ENCODE results near the gene STPG3.

STPG3 gene

DNA sequence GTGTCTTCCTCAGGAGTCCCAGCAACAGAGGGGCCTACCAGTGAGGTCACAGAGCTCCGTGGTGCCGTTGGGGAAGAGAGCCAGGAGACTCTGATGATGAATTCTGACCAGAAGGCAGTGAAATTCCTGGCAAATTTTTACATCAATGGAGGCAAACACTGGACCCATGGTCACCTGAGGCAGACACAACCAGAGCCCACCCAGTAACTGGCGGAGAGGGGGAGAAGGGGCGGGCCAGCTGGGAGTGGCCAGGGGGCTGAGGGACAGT is at the start of gene STPG3:
Gene STPG3, plus strand, starts transcription at position 93 of the 268 bp plus-strand sequence. Its CDS starts 1 bp downstream, at position 94.
- Histone ChIP-seq H3K4me1 (ENCODE audit: insufficient read depth, low read length) (peaks cover 12% of the 10 kb centered on the region), H3K4me3 (ENCODE audit: low read depth in 1 of 2, low read length in 2 of 2) (no peak within 1 kb of the TSS), H3K36me3 (ENCODE audit: insufficient read depth, low read length) (no peaks in the 10 kb centered on the region), H3K9ac (ENCODE audit: low read length) (no peak within 1 kb of the TSS), H3K27ac (ENCODE audit: low read depth, low read length) (no peak within 1 kb of the TSS), H3K27me3 (ENCODE audit: control insufficient read depth in 1 of 2, insufficient read depth in 2 of 2, low read length in 2 of 2) (peaks cover 0 to 6% of the 10 kb centered on the region in 2 donors), H3K9me3 (ENCODE audit: low read length) (no peaks in the 10 kb centered on the region)

DNA sequence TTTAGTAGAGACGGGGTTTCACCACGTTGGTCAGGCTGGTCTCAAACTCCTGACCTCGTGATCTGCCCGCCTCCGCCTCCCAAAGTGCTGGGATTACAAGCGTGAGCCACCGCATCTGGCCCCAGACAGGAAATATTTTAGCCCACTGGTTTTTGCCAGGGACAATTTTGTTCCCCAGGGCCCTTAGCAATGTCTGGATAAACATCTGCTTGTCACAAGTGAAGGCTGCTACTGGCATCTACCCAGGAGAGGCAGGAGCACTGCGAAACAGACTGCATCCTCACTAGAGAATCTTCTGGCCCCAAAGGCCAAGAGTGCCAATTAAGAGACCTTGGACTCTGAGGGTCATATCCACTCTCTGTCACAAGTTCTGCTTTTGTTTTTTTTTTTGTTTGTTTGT is 48.1 kb upstream of the STPG3 start:
- H3K36me3 ChIP-seq (ENCODE audit: insufficient read depth, low read length) = no peaks in the 10 kb centered on the region
- no peak overlapping the region for H3K9ac ChIP-seq (ENCODE audit: low read length)
- no peaks in the 10 kb centered on the region for H3K27me3 ChIP-seq (ENCODE audit: control insufficient read depth in 1 of 2, insufficient read depth in 2 of 2, low read length in 2 of 2)
- peaks cover 63% of the 10 kb centered on the region for H3K4me1 ChIP-seq (ENCODE audit: insufficient read depth, low read length)
- H3K27ac ChIP-seq (ENCODE audit: low read depth, low read length) = no peak overlapping the region
- H3K4me3 ChIP-seq (ENCODE audit: low read depth in 1 of 2, low read length in 2 of 2) = no peak overlapping the region
- H3K9me3 ChIP-seq (ENCODE audit: low read length) = no peaks in the 10 kb centered on the region

DNA sequence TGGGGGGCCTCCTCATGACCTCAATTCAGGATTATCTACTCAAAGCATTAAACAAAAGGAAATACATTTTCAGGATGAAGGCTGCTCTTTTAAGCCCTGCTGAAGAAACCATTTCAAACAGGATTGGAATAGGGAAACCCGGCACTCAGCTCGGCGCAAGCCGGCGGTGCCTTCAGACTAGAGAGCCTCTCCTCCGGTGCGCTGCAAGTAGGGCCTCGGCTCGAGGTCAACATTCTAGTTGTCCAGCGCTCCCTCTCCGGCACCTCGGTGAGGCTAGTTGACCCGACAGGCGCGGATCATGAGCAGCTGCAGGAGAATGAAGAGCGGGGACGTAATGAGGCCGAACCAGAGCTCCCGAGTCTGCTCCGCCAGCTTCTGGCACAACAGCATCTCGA is 46.4 kb upstream of the STPG3 start:
- Histone ChIP-seq H3K9me3 (ENCODE audit: low read length) (no peaks in the 10 kb centered on the region), H3K4me1 (ENCODE audit: insufficient read depth, low read length) (peaks cover 46% of the 10 kb centered on the region), H3K27ac (ENCODE audit: low read depth, low read length) (peak overlapping the region; percentile 59), H3K27me3 (ENCODE audit: control insufficient read depth in 1 of 2, insufficient read depth in 2 of 2, low read length in 2 of 2) (no peaks in the 10 kb centered on the region), H3K9ac (ENCODE audit: low read length) (peak overlapping the region; percentile 76), H3K36me3 (ENCODE audit: insufficient read depth, low read length) (no peaks in the 10 kb centered on the region), H3K4me3 (ENCODE audit: low read depth in 1 of 2, low read length in 2 of 2) (peak overlapping the region; percentile 56 to 97)

DNA sequence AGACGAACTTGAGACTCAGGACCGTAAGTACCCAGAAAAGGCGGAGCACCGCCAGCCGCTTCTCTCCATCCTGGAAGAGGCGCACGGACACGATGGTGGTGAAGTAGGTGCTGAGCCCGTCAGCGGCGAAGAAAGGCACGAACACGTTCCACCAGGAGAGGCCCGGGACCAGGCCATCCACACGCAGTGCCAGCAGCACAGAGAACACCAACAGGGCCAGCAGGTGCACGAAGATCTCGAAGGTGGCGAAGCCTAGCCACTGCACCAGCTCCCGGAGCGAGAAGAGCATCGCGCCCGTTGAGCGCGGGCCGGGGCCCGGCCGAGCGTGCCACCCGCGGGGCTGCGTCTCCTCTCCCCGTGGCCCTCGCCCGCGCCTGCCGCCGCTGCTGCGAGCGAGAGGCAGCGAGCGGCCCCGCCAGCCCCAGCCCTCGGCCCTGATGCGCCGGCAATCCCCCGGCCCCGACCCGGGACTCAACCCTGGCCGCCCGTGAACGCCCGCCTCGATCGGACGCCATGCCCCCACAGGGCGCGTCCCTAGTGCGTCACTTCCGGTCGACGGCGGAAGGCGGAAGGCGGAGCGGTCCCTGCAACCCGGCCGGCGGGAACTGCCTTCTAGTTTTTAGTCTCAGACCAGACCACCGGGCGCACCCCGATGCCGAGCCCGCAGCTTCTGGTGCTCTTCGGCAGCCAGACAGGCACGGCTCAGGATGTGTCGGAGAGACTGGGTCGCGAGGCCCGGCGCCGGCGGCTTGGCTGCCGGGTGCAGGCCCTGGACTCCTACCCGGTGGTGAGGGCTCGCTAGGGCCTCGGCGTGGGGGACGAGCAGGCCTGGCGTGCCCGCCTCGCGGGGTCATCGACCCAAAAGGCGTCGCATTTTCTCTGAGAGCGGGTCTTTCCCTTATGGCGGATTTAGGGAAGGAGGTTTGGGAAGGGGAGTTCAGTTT is 45.7 kb upstream of the STPG3 start, which contains the start of the genes NDOR1 and TMEM203:
Gene NDOR1, plus strand, starts transcription at position 575 of the 944 bp plus-strand sequence. Its CDS starts 78 bp downstream, at position 653.
Gene TMEM203, minus strand, starts transcription at position 523 of the 944 bp plus-strand sequence. Its CDS starts 234 bp downstream, at position 289.
- Histone ChIP-seq H3K27ac (ENCODE audit: low read depth, low read length) (peak within 1 kb of the TSS; percentile 59), H3K4me3 (ENCODE audit: low read depth in 1 of 2, low read length in 2 of 2) (peak within 1 kb of the TSS; percentile 56 to 97), H3K4me1 (ENCODE audit: insufficient read depth, low read length) (peaks cover 46% of the 10 kb centered on the region), H3K9ac (ENCODE audit: low read length) (peak within 1 kb of the TSS; percentile 90), H3K27me3 (ENCODE audit: control insufficient read depth in 1 of 2, insufficient read depth in 2 of 2, low read length in 2 of 2) (no peaks in the 10 kb centered on the region), H3K9me3 (ENCODE audit: low read length) (no peaks in the 10 kb centered on the region), H3K36me3 (ENCODE audit: insufficient read depth, low read length) (no peaks in the 10 kb centered on the region)

DNA sequence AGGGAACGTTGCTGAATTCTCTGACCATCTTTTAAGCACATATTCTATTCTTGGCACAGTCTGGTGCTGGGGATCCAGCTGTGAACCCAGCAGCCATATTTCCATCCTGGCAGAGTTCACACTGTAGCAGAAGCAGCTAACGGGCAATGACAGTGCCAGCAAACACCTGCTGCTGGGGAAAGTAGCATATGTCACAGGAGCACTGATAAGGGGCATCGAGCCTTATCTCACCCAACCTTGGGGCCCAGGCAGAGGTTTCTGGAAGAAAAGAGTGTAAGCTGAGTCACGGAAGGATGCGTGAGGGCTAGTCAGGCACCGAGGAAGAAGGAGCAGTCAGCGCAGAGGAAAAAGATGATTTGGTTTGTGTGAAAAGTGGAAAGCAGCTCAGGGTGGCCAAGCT is 44.5 kb upstream of the STPG3 start:
- Histone ChIP-seq H3K36me3 (ENCODE audit: insufficient read depth, low read length) (no peaks in the 10 kb centered on the region), H3K4me1 (ENCODE audit: insufficient read depth, low read length) (peaks cover 40% of the 10 kb centered on the region), H3K27me3 (ENCODE audit: control insufficient read depth in 1 of 2, insufficient read depth in 2 of 2, low read length in 2 of 2) (no peaks in the 10 kb centered on the region), H3K4me3 (ENCODE audit: low read depth in 1 of 2, low read length in 2 of 2) (peak overlapping the region in 1 of 2 donors; percentile 97), H3K9ac (ENCODE audit: low read length) (no peak overlapping the region), H3K27ac (ENCODE audit: low read depth, low read length) (no peak overlapping the region), H3K9me3 (ENCODE audit: low read length) (no peaks in the 10 kb centered on the region)

DNA sequence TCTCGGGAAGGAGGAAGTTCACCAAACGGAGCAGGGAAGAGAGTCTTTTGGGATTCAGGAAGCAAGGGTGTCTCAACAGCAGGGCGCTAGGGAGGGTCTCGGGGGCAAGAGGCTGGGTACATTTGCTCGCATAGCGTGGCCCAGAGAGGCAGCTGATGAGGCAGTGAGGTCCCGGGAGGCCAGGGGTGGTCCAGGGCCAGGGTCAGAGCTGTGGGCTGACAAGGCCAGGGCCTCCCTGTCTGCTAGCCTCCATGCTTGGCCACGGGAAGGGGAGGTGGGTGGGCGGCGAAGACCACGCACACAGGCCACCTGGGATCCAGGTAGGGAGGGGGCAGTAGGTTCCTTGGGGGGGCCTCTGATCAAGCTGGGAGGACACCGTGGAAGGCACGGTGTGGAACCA is 39.6 kb upstream of the STPG3 start:
- Histone ChIP-seq H3K27me3 (ENCODE audit: control insufficient read depth in 1 of 2, insufficient read depth in 2 of 2, low read length in 2 of 2) (no peaks in the 10 kb centered on the region), H3K9ac (ENCODE audit: low read length) (no peak overlapping the region), H3K36me3 (ENCODE audit: insufficient read depth, low read length) (no peaks in the 10 kb centered on the region), H3K4me1 (ENCODE audit: insufficient read depth, low read length) (peaks cover 5% of the 10 kb centered on the region), H3K9me3 (ENCODE audit: low read length) (no peaks in the 10 kb centered on the region), H3K27ac (ENCODE audit: low read depth, low read length) (no peak overlapping the region), H3K4me3 (ENCODE audit: low read depth in 1 of 2, low read length in 2 of 2) (no peak overlapping the region)

DNA sequence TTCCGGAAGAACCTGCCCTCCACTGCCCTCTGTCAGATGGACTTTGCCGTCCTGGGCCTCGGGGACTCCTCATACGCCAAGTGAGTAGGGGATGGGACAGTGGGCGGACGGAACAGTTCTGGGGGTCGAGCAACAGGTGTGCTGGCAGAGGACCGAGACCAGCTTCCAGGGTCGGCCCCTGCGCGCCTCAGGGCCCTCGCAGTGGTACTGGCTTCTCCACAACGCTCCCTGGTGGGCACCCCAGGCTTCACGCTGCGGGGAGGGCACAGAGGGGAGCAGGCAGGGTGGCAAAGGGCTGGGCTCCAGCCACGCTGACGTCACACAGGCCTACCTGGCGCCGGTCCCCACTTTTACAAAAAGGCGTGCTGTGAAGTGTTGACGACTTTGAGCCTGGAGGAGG is 38.6 kb upstream of the STPG3 start:
- Histone ChIP-seq H3K27ac (ENCODE audit: low read depth, low read length) (no peak overlapping the region), H3K4me3 (ENCODE audit: low read depth in 1 of 2, low read length in 2 of 2) (no peak overlapping the region), H3K9ac (ENCODE audit: low read length) (no peak overlapping the region), H3K27me3 (ENCODE audit: control insufficient read depth in 1 of 2, insufficient read depth in 2 of 2, low read length in 2 of 2) (no peaks in the 10 kb centered on the region), H3K4me1 (ENCODE audit: insufficient read depth, low read length) (no peaks in the 10 kb centered on the region), H3K9me3 (ENCODE audit: low read length) (no peaks in the 10 kb centered on the region), H3K36me3 (ENCODE audit: insufficient read depth, low read length) (no peaks in the 10 kb centered on the region)

DNA sequence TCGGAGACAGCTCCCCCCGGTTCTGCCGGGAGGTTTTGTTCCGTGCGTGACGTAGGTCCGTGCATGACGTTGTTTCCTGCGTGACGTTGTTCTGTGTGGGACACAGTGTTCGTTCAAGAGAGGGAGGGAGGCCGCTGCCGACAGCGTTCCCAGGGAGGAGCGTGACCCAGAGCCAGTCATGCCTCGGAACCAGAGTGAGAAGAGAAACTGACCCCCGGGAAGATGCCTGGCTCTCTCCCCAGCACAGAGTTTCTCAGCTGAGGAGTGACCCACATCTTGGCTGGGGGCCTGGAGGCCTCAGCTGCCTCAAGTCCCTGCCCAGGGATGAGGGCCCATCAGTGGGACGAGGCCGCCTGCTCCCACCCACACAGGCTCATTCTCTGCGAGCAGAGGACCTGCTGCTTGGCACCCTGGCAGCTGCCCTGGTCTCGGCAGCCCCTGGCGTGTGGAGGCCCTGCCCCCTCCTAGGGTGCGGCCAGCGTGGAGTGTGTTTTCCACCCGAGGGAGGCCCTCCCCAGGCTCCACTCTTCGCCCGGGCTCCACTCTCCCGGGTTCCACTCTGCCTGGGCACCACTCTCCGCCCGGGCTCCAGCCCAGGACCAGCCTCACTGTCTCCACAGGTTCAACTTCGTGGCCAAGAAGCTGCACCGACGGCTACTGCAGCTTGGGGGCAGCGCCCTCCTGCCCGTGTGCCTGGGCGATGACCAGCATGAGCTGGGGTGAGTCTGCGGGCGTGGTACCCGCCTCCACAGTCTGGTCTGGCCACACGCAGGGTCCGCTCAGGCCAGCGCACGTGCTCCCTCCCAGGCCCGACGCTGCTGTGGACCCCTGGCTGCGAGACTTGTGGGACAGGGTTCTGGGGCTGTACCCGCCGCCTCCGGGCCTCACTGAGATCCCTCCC is 37.7 kb upstream of the STPG3 start:
- Histone ChIP-seq H3K27me3 (ENCODE audit: control insufficient read depth in 1 of 2, insufficient read depth in 2 of 2, low read length in 2 of 2) (no peaks in the 10 kb centered on the region), H3K9me3 (ENCODE audit: low read length) (no peaks in the 10 kb centered on the region), H3K9ac (ENCODE audit: low read length) (no peak overlapping the region), H3K4me3 (ENCODE audit: low read depth in 1 of 2, low read length in 2 of 2) (no peak overlapping the region), H3K4me1 (ENCODE audit: insufficient read depth, low read length) (no peaks in the 10 kb centered on the region), H3K36me3 (ENCODE audit: insufficient read depth, low read length) (no peaks in the 10 kb centered on the region), H3K27ac (ENCODE audit: low read depth, low read length) (no peak overlapping the region)

DNA sequence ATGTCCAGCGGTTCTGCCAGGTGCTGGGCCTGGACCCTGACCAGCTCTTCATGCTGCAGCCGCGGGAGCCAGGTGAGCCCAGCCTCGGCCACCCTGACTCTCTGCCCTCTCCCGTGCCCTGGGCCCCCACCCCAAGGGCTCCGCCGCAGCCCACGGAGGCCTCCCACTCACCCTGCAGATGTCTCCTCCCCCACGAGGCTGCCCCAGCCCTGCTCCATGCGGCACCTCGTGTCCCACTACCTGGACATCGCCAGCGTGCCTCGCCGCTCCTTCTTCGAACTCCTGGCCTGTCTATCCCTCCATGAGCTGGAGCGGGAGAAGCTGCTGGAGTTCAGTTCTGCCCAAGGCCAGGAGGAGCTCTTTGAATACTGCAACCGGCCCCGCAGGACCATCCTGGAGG is 36.5 kb upstream of the STPG3 start:
- H3K9ac ChIP-seq (ENCODE audit: low read length) = no peak overlapping the region
- no peaks in the 10 kb centered on the region for H3K27me3 ChIP-seq (ENCODE audit: control insufficient read depth in 1 of 2, insufficient read depth in 2 of 2, low read length in 2 of 2)
- H3K4me3 ChIP-seq (ENCODE audit: low read depth in 1 of 2, low read length in 2 of 2) = no peak overlapping the region
- H3K36me3 ChIP-seq (ENCODE audit: insufficient read depth, low read length) = no peaks in the 10 kb centered on the region
- H3K27ac ChIP-seq (ENCODE audit: low read depth, low read length) = no peak overlapping the region
- no peaks in the 10 kb centered on the region for H3K9me3 ChIP-seq (ENCODE audit: low read length)
- no peaks in the 10 kb centered on the region for H3K4me1 ChIP-seq (ENCODE audit: insufficient read depth, low read length)

DNA sequence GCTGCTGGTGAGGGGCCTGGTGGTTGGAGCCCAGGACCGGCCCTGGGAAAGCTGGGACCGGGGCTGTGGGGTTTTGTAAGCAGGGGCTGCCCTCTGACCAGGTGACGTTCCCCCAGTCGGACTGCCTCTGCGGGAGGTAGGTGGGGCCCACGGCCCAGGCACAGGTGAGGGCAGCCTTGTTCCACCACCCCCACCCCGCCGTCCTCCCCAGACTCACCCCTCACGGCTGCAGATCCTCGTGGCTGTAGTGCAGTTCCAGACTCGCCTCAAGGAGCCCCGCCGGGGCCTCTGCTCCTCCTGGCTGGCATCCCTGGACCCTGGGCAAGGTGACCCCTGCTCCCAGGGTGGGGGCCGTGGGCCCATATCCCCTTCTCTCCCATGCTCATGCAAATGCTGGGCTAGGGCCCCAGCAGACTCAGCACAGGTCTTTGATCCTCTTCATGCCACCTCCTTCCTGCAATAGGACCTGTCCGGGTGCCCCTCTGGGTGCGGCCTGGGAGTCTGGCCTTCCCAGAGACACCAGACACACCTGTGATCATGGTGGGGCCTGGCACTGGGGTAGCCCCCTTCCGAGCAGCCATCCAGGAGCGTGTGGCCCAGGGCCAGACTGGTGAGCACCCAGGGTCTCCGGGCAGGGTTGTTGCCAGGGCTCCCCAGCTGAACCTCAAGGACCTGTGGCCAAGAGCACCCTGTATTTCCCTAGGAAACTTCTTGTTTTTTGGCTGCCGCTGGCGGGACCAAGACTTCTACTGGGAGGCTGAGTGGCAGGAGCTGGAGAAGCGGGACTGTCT is 35.7 kb upstream of the STPG3 start:
- no peaks in the 10 kb centered on the region for H3K27me3 ChIP-seq (ENCODE audit: control insufficient read depth in 1 of 2, insufficient read depth in 2 of 2, low read length in 2 of 2)
- no peak overlapping the region for H3K9ac ChIP-seq (ENCODE audit: low read length)
- no peaks in the 10 kb centered on the region for H3K36me3 ChIP-seq (ENCODE audit: insufficient read depth, low read length)
- no peak overlapping the region for H3K4me3 ChIP-seq (ENCODE audit: low read depth in 1 of 2, low read length in 2 of 2)
- no peaks in the 10 kb centered on the region for H3K4me1 ChIP-seq (ENCODE audit: insufficient read depth, low read length)
- no peak overlapping the region for H3K27ac ChIP-seq (ENCODE audit: low read depth, low read length)
- H3K9me3 ChIP-seq (ENCODE audit: low read length) = no peaks in the 10 kb centered on the region

Data from muscle layer of colon (tissue), 2 donors.